ENCODE results near the gene TXNRD2.

GRCh38 chr22:19855504-19856409, 85.9 kb downstream of the TXNRD2 start:
- TF ChIP-seq CTCF (IDR thresholded peaks at IDR 0.05; ENCODE audit: low read length) = no peak
- TF ChIP-seq EZH2phosphoT487 (IDR thresholded peaks at IDR 0.05; ENCODE audit: low read length) = no peak
- no peak for TF ChIP-seq EZH2 (optimal IDR thresholded peaks at IDR 0.05; ENCODE audit: low read depth, low read length)

All from MM.1S (cell line).